Progenitor cell of endocrine pancreas (in vitro differentiated cells): ENCODE results near the gene ZFHX3. TPM values are rescaled to one million over a fixed set of nuclear protein-coding genes. Genes with fewer than 3 reads are reported as not detected.

Experiments used
- DNase-seq: peaks from one replicate; pipeline ENCODE4 v3.0.0; 2021; ENCODE audit warnings: low spot score; ENCODE audit not compliant: unreplicated experiment
- H3K27ac Mint-ChIP-seq: 2 replicates; pipeline ENCODE4 v1.8.0; 2021; ENCODE audit warnings: mild to moderate bottlenecking, moderate library complexity, mixed read lengths
- H3K27me3 Mint-ChIP-seq: 2 replicates; pipeline ENCODE4 v1.8.0; 2021; ENCODE audit warnings: mixed read lengths
- H3K36me3 Mint-ChIP-seq: 2 replicates; pipeline ENCODE4 v1.8.0; 2022; ENCODE audit warnings: mixed read lengths; ENCODE audit not compliant: insufficient read depth
- H3K4me1 Mint-ChIP-seq: 2 replicates; pipeline ENCODE4 v1.8.0; 2021; ENCODE audit warnings: low read depth, mixed read lengths
- H3K4me3 Mint-ChIP-seq: 2 replicates; pipeline ENCODE4 v1.8.0; 2021; ENCODE audit warnings: low read depth, mild to moderate bottlenecking, moderate library complexity, mixed read lengths
- H3K9me3 Mint-ChIP-seq: 2 replicates; pipeline ENCODE4 v1.8.0; 2021; ENCODE audit warnings: low read depth, mixed read lengths
- total RNA-seq: library from RNA; stranded (reverse); gene quantifications from 2 replicates; pipeline ENCODE4 v1.2.1, GENCODE V29; 2021
- TF ChIP-seq, protein P1 (sequence below): fragments of 200-600 bp; sonication (generic); IDR thresholded peaks from one replicate; pipeline ENCODE4 v1.5.0; 2021; ENCODE audit warnings: antibody characterized with exemption, mild to moderate bottlenecking; ENCODE audit not compliant: unreplicated experiment

ZFHX3 gene
- total RNA-seq, 1 donor from 2014 or later: 54.0 TPM

DNA sequence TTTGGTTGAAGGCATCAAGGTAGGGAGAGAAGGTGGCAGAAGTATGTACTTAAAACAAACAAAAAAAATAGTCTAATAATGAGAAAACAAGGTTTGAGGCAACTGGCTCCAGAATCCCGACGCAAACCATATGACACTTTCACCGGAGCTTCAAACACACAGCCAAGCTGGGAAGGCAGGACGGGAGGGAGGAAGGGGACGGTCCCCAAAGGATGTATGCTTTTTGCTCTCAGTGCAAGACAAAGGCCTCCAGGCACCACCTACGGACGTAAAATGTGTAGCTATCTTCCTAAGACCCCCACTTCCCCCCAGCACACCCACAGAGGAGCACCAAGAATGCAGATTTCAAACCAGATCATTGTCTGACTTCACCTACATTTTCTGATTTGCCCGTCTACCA lies 102.3 kb downstream of the ZFHX3 start:
- Mint-ChIP-seq H3K36me3 (peaks cover 32% of the 10 kb centered on the region), H3K27me3 (no peaks in the 10 kb centered on the region), H3K27ac (no peak overlapping the region), H3K4me1 (peaks cover 53% of the 10 kb centered on the region), H3K4me3 (no peak overlapping the region), H3K9me3 (no peaks in the 10 kb centered on the region)
- TF ChIP-seq, protein P1, sequence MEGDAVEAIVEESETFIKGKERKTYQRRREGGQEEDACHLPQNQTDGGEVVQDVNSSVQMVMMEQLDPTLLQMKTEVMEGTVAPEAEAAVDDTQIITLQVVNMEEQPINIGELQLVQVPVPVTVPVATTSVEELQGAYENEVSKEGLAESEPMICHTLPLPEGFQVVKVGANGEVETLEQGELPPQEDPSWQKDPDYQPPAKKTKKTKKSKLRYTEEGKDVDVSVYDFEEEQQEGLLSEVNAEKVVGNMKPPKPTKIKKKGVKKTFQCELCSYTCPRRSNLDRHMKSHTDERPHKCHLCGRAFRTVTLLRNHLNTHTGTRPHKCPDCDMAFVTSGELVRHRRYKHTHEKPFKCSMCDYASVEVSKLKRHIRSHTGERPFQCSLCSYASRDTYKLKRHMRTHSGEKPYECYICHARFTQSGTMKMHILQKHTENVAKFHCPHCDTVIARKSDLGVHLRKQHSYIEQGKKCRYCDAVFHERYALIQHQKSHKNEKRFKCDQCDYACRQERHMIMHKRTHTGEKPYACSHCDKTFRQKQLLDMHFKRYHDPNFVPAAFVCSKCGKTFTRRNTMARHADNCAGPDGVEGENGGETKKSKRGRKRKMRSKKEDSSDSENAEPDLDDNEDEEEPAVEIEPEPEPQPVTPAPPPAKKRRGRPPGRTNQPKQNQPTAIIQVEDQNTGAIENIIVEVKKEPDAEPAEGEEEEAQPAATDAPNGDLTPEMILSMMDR: no peak
- DNase-seq: no peak

DNA sequence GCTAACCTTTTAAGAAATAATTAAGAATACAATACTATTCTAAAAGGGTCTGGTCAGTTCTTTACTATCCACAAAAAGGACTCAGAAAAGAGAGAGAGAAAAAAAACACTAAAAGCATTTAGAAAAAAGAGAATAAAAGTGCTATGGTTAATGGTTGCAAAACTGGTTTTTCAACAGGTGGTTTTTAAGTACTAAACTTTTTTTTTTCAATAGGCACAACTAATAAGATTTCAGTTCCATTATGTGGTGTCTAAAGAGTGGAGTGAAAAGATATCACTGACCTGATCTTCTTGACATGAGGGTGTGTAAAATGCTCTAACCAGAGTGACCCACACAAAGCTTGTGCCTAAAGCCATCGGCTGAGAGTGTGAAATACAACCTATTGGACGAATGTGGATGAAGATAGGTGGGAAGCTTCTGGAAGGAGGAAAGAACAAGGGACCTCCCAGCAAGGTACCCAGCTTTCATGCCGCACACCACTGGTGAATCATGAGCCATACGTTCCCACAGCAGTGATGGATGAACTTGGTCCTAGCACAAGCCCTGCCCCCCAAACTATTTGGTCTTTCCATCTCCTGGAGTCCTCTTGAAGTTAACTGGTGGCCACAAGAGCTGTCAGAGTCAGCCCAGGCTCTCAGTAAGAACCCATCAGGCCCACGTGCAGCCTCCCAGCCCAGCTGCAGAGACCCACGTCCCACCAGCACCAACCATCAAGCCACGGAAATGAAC lies 103.0 kb downstream of the ZFHX3 start:
- Mint-ChIP-seq H3K9me3 (no peaks in the 10 kb centered on the region), H3K36me3 (peaks cover 25% of the 10 kb centered on the region), H3K4me3 (no peak overlapping the region), H3K4me1 (peaks cover 59% of the 10 kb centered on the region), H3K27me3 (no peaks in the 10 kb centered on the region), H3K27ac (no peak overlapping the region)
- TF ChIP-seq, protein P1: no peak
- no peak for DNase-seq

DNA sequence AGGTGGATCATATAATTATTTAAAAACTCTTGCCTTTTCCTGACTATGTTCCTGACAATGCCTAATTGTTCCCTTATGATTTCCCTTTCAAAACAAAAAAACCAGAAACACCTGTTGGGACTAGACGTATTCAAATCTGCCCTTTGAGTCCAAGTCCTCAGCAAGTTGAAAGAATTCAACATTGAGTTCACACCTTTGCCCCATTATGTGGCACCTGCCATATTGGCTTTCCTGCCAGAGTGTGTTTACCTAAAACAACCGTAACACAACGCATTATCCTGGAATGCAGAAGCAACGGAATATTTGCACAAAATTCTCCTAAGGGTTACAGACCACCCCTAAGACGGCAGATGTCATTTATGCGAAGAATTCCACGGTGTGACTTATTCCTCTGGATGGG lies 105.9 kb downstream of the ZFHX3 start:
- Mint-ChIP-seq H3K27me3 (no peaks in the 10 kb centered on the region), H3K36me3 (peaks cover 16% of the 10 kb centered on the region), H3K4me1 (peaks cover 58% of the 10 kb centered on the region), H3K27ac (no peak overlapping the region), H3K4me3 (no peak overlapping the region), H3K9me3 (no peaks in the 10 kb centered on the region)
- TF ChIP-seq, protein P1: no peak
- DNase-seq: no peak

DNA sequence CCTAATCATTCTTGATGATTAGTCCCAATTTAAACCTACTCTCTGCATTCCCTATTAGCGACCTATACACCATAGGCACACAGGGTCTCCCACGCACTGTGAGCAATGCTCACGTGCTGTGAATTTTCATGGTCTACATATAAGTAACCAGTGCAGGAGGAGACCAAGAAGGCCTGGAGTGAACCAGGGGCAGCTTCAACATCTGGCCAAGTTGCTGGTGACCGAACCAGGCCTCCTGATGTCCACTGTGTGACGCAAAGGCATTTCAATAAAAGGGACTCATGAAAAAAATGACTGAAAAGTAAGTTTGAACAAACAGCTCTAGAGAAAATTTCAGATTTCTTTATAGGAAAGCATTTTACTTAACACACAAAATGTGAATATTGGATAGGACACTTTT lies 107.0 kb downstream of the ZFHX3 start:
- no peak for DNase-seq
- Mint-ChIP-seq H3K4me1 (peaks cover 58% of the 10 kb centered on the region), H3K27ac (peak overlapping the region; percentile 45), H3K36me3 (peaks cover 23% of the 10 kb centered on the region), H3K9me3 (no peaks in the 10 kb centered on the region), H3K4me3 (no peak overlapping the region), H3K27me3 (no peaks in the 10 kb centered on the region)
- TF ChIP-seq, protein P1: no peak

DNA sequence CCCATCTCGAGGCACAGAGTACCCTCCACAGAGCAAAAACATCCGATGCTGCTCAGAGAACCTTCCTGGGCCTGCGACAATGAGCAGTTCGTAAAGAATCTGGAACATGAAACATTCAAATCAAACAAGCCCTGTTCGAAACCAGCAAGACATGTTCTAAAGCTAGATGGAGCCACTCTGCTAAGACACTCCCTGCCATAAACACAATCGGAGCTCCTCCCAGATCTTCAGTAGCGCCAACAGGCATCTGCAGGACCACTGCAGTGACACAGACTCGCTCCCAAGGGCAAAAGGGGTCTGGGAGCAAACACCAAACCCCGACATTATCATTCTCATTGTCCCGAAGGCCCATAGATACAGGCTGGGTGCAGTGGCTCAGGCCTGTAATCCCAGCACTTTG lies 108.7 kb downstream of the ZFHX3 start:
- no peaks in the 10 kb centered on the region for H3K9me3 Mint-ChIP-seq
- H3K27me3 Mint-ChIP-seq: no peaks in the 10 kb centered on the region
- H3K27ac Mint-ChIP-seq: peak overlapping the region; percentile 40
- no peak overlapping the region for H3K4me3 Mint-ChIP-seq
- H3K4me1 Mint-ChIP-seq: peaks cover 59% of the 10 kb centered on the region
- DNase-seq: no peak
- peaks cover 23% of the 10 kb centered on the region for H3K36me3 Mint-ChIP-seq
- TF ChIP-seq, protein P1: no peak
